Stimulated activated naive CD8-positive, alpha-beta T cell treated with anti-CD3 and anti-CD28 coated beads, Interleukin-15, Interleukin-2, amounts not matched to agents 100 ng/mL and 50 ng/mL, for 24 hours (primary cell): ENCODE results near the gene SLC37A2.

Source experiments
- H3K27ac Mint-ChIP-seq: one replicate; pipeline ENCODE4 v1.8.0; 2021; ENCODE audit warnings: mild to moderate bottlenecking, mixed read lengths
- H3K27me3 Mint-ChIP-seq: one replicate; pipeline ENCODE4 v1.8.0; 2021; ENCODE audit warnings: mixed read lengths
- H3K36me3 Mint-ChIP-seq: one replicate; pipeline ENCODE4 v1.8.0; 2021; ENCODE audit warnings: low read depth, mixed read lengths
- H3K4me1 Mint-ChIP-seq: one replicate; pipeline ENCODE4 v1.8.0; 2021; ENCODE audit warnings: low read depth, mixed read lengths
- H3K4me3 Mint-ChIP-seq: one replicate; pipeline ENCODE4 v1.8.0; 2021; ENCODE audit warnings: mild to moderate bottlenecking, mixed read lengths
- H3K9me3 Mint-ChIP-seq: one replicate; pipeline ENCODE4 v1.8.0; 2021; ENCODE audit warnings: mixed read lengths

The SLC37A2 gene

DNA sequence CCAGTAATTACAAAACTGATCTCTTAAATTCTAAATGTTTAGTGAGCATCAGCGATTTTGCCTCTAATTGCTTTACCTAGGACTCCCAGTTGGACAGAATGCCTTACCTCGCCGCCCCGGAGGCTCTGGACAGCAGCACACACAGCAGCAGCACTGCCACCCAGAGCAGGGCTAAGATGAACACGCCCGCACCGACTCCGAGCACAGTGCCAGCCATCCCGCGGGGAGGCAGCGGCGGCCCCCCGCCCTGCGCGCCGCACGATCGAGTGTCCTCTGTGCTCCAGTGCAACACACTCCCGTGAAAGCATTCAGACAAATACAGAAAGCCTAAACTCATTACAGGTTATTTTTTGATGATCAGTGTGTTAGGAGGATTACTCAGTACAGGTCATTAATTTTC is 38.9 kb downstream of the SLC37A2 start:
- Mint-ChIP-seq H3K9me3 (no peaks in the 10 kb centered on the region), H3K36me3 (peaks cover 56% of the 10 kb centered on the region), H3K4me1 (peaks cover 5% of the 10 kb centered on the region), H3K27me3 (no peaks in the 10 kb centered on the region), H3K4me3 (no peak overlapping the region), H3K27ac (no peak overlapping the region)

DNA sequence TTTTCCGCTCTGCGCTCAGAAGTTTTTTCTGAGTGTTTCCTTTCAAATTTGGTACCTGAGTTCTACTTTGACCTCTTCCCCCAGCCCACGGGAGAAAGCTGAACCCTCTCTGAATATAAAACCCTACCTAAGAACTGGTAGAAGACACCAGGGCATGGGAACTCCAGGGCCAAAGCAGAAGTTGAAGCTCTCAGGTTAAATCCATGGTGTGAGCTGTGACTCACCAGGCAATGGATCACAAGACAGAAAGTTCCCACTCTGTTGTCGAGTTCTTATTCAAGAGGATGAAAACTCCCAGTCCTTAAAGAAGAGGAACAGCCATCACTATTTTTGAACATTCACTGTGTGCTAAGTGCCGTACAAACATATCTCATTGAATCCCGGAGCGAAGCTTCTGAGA is 39.4 kb downstream of the SLC37A2 start:
- Mint-ChIP-seq H3K9me3 (no peaks in the 10 kb centered on the region), H3K4me1 (peaks cover 5% of the 10 kb centered on the region), H3K4me3 (no peak overlapping the region), H3K27me3 (no peaks in the 10 kb centered on the region), H3K27ac (no peak overlapping the region), H3K36me3 (peaks cover 55% of the 10 kb centered on the region)

DNA sequence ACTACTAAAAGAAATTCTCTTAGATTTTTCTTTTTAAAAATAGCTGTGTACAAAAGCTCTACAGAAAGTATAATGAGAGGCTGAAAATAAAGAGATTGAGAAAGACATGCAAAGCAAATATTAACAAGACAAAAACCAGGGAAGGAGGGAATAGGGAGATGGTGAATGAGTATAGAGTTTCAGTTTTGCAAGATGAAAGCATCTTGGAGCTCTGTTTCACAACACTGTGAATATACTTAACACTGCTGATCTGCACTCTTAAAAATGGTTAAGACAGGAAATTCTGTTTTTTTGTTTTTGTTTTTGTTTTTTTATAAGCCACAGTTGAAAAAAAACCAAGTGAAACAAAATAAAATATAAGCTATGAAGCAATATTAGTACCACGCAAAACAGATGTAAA is 42.8 kb downstream of the SLC37A2 start:
- Mint-ChIP-seq H3K27me3 (no peaks in the 10 kb centered on the region), H3K36me3 (peaks cover 26% of the 10 kb centered on the region), H3K4me3 (no peak overlapping the region), H3K9me3 (no peaks in the 10 kb centered on the region), H3K4me1 (peaks cover 14% of the 10 kb centered on the region), H3K27ac (no peak overlapping the region)

DNA sequence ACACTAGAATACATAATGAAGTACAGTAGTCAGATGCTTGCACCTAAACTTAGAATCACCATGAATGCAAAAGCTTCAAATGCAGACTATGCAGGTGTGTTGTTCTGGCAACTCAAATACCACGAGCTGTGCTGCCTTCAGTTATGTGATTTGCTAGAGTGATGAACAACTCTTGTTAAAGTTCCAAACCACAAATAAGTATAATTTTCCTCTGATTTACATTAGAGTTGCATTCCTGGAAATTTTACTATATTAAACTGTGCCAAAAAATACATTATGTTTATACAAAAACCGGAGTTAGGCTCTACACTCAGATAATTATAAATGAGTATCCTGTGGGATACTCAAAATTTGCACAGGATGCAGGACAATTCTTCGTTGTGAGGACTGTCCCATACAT is 45.4 kb downstream of the SLC37A2 start:
- Mint-ChIP-seq H3K27me3 (no peaks in the 10 kb centered on the region), H3K27ac (no peak overlapping the region), H3K4me1 (peaks cover 24% of the 10 kb centered on the region), H3K4me3 (no peak overlapping the region), H3K36me3 (peaks cover 12% of the 10 kb centered on the region), H3K9me3 (no peaks in the 10 kb centered on the region)

DNA sequence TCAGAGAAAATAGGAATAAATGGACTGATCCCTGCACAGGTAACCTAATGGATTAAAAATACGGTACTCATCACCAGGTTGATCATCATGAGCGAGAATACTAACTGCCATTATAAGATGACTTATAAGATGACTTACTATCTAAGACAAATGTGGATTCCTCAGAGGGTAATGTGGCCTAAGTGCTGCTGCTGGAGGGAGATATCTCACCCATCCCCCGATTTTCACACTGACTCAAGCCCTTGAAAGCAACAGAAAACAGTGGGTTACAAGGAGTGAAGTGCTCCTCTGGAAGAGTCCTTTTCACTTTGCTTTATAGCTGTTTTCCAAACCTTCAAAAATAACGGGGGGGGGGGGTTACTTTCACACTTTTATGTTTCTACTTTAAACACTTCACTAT is 47.4 kb downstream of the SLC37A2 start:
- Mint-ChIP-seq H3K36me3 (peaks cover 6% of the 10 kb centered on the region), H3K27ac (peak overlapping the region; percentile 87), H3K4me1 (peaks cover 19% of the 10 kb centered on the region), H3K27me3 (no peaks in the 10 kb centered on the region), H3K9me3 (no peaks in the 10 kb centered on the region), H3K4me3 (peak overlapping the region; percentile 86)

DNA sequence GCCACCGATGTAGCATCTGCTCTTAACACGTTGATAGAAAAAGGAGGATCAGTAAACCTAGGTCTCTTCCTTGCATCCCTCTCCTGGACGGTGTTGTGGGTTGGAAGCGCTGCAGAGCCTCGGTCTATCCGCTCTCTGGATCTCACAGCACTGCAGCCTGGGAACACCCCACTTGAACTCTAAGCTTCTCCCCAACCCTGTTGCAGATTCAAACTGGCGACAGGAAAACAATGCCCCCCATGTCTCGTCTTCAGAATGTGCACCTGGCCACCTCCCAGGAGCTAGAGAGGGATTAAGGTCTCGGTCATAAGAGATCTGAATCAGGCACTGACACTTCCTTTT is 47.9 kb downstream of the SLC37A2 start:
- Mint-ChIP-seq H3K27ac (peak overlapping the region; percentile 87), H3K4me3 (peak overlapping the region; percentile 86), H3K4me1 (peaks cover 18% of the 10 kb centered on the region), H3K27me3 (no peaks in the 10 kb centered on the region), H3K36me3 (peaks cover 6% of the 10 kb centered on the region), H3K9me3 (no peaks in the 10 kb centered on the region)

DNA sequence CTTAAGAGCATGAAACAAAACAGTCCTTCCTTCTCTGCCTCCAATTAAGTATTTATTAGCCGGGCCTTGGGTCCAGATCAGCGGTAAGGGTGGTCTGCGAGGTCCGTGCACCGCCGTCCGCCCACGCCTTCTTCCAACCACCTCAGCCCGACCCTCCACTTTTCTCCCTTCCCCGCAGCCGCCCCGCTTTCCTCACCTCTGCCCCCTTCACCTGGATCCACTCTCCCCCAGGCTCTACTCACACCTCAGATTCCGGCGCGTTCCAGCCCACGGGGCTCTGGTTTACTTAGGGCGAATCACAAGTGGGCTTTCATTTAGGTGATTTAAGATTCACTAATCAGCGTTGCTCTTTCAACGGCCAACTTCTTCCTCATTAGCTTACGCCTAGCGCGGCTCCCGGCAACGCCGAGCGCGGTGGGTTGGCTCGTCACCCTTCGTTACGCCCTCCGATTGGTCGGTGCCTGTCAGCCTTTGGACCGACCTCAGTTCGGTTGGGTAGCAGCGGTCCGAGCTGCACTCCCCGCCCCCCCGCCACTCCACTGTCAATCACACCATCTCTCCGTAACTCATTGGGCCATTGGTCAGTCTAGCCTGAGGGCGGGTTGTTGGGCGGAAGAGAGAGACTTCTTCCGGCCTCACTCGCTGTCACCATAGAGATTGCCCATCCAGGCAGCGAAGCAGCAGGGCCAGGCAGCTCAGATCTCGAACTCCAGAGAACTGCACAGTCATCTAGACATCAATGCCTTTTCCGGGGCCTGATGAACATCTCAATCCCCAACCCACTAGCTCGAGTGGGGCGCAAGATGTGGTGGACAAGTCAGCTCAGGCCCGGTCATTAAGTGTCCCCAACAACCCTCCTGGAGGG is 48.5 kb downstream of the SLC37A2 start, which contains the start of gene TMEM218:
Gene TMEM218, minus strand, starts transcription at position 284 of the 865 bp plus-strand sequence. CDS start 9,385 bp downstream, outside the sequence.
- peak within 1 kb of the TSS; percentile 87 for H3K27ac Mint-ChIP-seq
- H3K27me3 Mint-ChIP-seq = peaks cover under 1% of the 10 kb centered on the region
- H3K4me3 Mint-ChIP-seq = peak within 1 kb of the TSS; percentile 86
- no peaks in the 10 kb centered on the region for H3K9me3 Mint-ChIP-seq
- peaks cover 18% of the 10 kb centered on the region for H3K4me1 Mint-ChIP-seq
- peaks cover 6% of the 10 kb centered on the region for H3K36me3 Mint-ChIP-seq

DNA sequence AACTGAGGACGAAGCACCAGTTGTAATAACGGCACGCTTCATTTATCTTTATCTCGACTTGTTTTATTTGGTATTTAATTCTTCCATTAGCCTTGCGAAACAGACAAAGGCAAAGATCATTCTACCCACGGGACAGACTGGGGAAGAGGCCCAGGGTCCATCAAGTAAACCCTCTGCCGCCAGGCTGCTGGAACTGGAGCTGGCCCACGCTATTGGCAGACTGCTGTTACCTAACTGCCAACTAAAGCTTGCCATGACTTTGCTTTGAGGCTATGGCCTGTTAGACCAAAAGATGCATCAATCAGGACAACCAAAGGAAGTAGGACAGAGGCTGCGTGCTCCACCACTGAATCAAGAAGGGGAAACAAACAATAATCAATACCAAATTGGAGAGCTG is 49.1 kb downstream of the SLC37A2 start:
- Mint-ChIP-seq H3K4me3 (peak overlapping the region; percentile 86), H3K27me3 (peaks cover 7% of the 10 kb centered on the region), H3K27ac (peak overlapping the region; percentile 87), H3K36me3 (peaks cover under 1% of the 10 kb centered on the region), H3K4me1 (peaks cover 18% of the 10 kb centered on the region), H3K9me3 (no peaks in the 10 kb centered on the region)

DNA sequence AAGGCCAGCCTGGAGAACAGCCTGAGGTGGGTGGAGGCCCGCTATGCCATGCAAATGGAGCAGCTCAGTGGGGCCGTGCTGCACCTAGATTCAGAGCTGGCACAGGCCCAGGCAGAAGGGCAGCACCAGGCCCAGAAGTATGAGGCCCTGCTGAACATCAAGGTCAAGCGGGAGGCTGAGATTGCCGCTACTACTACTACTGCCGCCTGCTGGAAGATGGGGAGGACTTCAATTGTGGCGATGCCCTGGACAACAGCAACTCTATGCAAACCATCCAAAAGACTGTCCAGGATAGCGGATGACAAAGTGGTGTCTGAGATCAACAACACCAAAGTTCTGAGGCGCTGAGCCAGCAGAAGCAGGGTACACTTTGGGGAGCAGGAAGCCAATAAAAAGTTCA is 51.4 kb downstream of the SLC37A2 start:
- Mint-ChIP-seq H3K27ac (no peak overlapping the region), H3K27me3 (peaks cover 23% of the 10 kb centered on the region), H3K9me3 (no peaks in the 10 kb centered on the region), H3K36me3 (no peaks in the 10 kb centered on the region), H3K4me1 (peaks cover 18% of the 10 kb centered on the region), H3K4me3 (no peak overlapping the region)

DNA sequence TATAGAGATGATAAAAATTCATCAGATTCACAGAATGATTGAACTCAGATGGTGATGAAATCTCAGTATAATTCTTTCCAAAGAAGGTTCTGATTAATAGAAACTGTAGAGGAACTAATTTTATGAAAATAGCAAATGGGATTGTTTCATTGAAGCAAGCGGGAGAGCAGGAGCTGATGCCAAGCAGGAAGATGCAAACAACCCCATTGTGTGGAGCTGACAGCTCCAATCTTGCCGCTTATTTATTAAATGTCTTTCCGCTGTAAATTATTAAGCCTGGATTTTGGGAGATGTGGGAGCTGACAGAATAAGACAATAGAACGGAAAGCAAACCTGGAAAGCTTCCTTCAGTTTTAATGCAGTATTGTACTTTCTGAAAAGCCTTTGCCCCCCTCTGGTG is 54.3 kb downstream of the SLC37A2 start:
- peaks cover 32% of the 10 kb centered on the region for H3K27me3 Mint-ChIP-seq
- no peaks in the 10 kb centered on the region for H3K9me3 Mint-ChIP-seq
- H3K36me3 Mint-ChIP-seq = no peaks in the 10 kb centered on the region
- no peak overlapping the region for H3K27ac Mint-ChIP-seq
- no peak overlapping the region for H3K4me3 Mint-ChIP-seq
- H3K4me1 Mint-ChIP-seq = no peaks in the 10 kb centered on the region

DNA sequence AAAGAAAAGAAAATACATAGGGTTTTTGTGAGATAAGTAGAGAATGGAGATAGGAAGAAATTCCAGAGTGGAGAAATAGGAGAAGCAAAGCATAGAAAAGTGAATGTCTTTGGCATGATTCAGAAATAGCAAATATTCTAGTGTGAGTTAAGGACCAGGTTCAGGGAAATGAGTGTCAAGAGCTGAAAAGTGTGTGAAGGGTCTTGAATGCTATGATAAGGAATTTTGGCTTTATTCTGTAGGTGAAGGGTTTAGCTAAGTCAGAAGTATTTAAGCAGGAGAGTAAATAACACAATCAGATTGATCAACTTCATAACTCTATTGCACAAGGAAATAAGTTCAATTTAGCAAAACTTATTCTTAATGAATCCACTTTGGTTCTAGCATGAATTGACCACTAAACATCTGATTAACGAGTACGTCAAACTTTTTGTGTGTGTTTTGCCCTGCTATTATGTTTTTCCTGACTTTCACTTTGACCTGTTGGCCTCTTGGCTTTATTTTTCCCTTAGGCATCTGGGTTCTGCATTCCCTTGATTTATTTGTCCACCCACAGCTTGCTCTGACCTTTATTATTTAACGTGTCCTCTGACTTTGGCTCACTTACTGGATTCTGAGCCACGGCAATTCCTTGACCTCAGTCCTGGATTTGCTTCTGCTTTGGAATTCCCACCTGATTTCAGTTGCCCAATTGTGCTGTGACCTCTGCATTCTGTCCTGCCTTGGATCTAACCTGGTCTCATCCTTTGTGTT is 60.3 kb downstream of the SLC37A2 start:
- H3K4me3 Mint-ChIP-seq = no peak overlapping the region
- H3K27me3 Mint-ChIP-seq = peaks cover 41% of the 10 kb centered on the region
- no peaks in the 10 kb centered on the region for H3K9me3 Mint-ChIP-seq
- no peak overlapping the region for H3K27ac Mint-ChIP-seq
- no peaks in the 10 kb centered on the region for H3K36me3 Mint-ChIP-seq
- no peaks in the 10 kb centered on the region for H3K4me1 Mint-ChIP-seq

DNA sequence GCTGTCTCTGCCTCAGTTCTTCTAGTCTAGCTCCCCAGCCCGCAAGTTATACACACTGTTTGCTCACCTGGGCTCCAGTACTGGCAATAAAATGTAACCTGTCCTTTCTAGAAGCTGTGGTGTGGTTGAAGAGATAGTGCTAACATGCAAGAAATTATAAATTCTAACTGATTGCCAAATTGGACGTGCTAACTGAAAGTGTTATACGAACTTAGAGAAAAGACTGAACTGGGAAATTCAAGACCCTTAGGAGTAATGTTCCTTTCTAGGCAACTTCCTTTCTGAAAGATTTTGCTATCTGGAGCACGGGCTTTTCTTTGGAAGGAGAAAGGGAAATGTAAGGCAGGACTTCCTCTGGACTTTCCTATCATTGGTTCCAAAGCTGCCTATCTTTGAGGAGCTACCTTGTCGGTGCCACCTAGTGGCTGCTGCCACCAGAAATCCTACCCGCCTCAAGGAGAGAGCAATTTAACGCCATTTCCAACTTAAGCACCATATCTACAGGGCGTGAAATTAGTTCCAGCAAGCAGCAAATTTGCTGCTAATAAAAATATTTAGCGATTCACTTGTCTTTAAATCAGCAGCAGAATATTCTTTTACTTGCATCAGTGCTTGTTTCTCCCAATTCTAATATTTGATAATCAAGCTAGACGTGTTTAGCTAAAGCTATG is 61.0 kb downstream of the SLC37A2 start:
- Mint-ChIP-seq H3K4me3 (no peak overlapping the region), H3K4me1 (no peaks in the 10 kb centered on the region), H3K27ac (no peak overlapping the region), H3K27me3 (peaks cover 40% of the 10 kb centered on the region), H3K9me3 (no peaks in the 10 kb centered on the region), H3K36me3 (no peaks in the 10 kb centered on the region)

DNA sequence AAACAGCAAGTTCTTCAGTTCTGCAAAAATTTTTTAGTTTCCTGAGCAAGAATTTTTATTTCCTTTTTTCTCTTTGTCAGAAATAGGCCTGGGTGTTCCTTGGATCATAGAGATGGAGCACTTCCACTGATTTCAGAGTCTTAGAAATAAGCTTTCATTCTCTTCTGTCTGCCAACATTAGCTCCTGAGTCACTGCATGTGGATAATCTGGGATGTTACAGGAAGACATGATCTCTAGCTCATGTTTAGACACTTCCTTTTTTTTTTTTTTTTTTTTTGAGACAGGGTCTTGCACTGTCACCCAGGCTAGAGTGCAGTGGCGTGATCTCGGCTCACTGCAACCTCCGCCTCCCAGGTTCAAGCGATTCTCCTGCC is 61.5 kb downstream of the SLC37A2 start:
- no peaks in the 10 kb centered on the region for H3K36me3 Mint-ChIP-seq
- no peak overlapping the region for H3K27ac Mint-ChIP-seq
- H3K27me3 Mint-ChIP-seq = peaks cover 40% of the 10 kb centered on the region
- no peak overlapping the region for H3K4me3 Mint-ChIP-seq
- H3K9me3 Mint-ChIP-seq = no peaks in the 10 kb centered on the region
- no peaks in the 10 kb centered on the region for H3K4me1 Mint-ChIP-seq

DNA sequence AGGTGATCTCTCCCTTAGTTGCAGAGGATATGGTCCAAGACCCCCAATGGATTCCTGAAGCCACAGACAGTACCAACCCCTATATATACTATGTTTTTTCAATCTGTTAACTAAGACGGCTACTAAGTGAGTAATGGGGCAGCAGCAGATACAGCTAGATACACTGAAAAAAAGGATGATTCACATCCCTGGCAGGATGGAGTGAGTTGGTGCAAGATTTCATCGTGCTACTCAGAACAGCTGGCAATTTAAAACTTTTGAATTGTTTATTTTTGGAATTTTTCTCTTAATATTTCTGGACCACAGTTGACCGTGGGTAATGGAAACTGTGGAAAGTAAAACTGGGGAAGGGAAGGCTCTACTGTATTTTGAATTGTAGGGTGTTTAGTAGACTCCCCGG is 65.3 kb downstream of the SLC37A2 start:
- no peak overlapping the region for H3K4me3 Mint-ChIP-seq
- no peak overlapping the region for H3K27ac Mint-ChIP-seq

More for the DNA sequence above, 65.3 kb downstream of the SLC37A2 start:
- H3K4me1 Mint-ChIP-seq = no peaks in the 10 kb centered on the region
- H3K27me3 Mint-ChIP-seq = peaks cover 46% of the 10 kb centered on the region
- no peaks in the 10 kb centered on the region for H3K9me3 Mint-ChIP-seq
- no peaks in the 10 kb centered on the region for H3K36me3 Mint-ChIP-seq
